GM18868 (cell line): ENCODE measurements around the gene TUBB3.
"Not testable (repeated sequence)": the region's sequence is repeated elsewhere in the genome, so short reads cannot be mapped to it uniquely, and the experiment has no call there.

Experiments used
- ATAC-seq: cut with Tn5 transposase; IDR thresholded peaks from one replicate; pipeline ENCODE4 v1.9.1; 2021; ENCODE audit warnings: mild to moderate bottlenecking, moderate library complexity; ENCODE audit not compliant: unreplicated experiment

TUBB3 gene

DNA sequence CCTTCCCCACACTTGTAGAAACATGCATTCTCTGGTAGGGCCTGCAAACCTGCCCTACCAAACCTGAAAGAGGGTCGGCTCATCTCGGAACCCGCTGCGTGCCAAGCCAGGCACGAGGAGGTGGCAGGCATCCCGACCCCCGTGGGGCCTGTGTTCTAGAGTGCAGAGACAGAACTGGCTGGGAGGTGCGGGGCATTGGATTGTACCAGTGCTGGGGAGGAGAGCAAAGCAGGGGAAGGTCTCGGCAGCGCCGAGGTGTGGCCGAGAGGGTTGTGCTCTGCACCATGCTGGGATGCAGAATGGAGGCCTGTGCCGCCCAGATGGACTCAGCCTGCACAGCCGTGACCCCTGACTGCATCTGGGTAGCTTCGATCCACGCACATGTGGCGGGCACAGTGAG lies 22.3 kb upstream of the TUBB3 start:
- no peak for ATAC-seq

DNA sequence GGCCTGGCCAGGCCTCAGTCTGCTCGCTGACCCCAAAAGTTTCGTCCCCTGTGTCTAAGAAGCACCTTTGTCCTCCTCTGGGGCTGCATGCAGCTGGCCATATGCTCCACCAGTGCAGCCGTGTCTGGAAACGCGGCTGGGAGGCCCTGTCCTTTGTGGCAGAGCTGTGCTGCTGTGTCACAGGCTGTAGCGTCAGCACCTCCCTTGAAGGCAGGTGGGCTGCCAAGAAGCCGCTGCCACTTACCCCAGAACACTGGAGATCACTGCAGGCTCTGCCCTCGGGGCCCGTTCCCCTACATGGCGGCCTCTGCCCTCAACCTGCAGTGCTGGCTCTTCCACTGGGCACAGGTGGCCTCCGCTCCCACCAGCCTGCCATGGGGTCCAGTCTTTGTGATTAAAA lies 20.2 kb upstream of the TUBB3 start:
- ATAC-seq, result no peak

DNA sequence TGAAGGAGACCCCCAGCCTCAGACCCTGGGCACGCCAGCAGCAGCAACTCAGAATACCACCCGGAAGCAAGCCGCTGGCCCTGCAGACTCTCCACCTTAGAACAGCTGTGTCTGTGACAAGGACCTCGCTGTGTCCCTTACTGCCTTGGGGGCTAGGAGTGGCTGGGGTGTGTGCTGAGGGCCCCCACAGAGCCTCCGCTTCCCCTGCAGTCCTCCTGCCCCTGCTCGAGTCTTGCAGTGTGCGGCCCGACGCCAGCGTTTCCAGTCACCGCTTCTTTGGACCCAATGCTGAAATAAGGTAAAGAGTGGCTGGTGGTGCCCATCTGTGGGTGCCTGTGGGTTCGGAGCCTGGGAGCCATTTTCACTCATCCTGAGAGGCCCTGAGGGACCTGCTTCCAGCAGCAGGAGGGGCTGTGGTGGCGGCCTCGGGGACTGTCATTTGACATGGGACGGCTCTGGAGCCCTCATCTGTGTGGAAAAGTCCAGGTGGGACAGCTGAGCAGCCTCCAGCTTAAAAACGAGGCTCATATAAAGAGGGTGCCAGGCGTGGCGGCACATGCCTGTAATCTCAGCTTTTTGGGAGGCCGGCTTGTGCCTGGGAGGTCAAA lies 19.1 kb upstream of the TUBB3 start:
- no peak for ATAC-seq

DNA sequence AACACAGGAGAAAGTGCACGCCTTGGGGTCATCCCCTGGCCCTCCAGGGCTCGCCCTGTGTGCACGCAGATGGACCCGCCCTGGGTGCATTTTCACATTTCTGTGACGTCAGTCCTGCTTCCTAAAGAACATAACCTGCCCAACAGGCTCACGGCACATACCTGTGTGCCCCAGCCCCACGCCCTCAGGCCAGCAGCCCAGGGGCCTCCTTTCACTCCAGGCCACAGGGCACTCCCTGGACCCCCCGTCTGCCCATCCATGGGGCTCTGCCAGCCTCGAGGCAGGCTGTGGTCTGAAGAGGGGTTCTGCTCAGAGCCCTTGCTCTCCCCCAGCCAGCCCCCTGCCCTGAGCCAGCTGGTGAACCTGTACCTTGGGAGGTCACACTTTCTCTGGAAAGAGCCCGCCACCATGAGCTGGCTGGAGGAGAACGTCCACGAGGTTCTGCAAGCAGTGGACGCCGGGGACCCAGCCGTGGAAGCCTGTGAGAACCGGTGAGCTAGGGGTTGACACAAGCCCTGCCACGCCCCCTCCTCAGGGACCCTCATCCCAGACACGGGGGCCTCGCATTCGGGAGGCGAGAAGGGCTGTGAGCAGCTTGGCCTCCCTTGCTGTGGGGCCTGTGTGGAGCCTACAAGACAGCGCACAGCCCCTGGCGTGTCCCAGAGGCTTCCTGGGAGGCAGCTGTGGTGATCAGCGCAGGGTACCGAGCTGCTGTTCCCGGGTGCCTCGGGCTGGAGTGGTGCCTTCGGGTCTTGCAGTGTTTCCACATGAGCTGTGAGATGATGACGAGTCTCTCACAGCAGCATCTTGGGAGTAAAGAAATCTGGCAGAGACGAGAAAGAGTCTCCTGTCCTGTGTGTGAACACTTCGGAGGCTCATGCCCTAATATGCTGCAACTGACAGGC lies 18.3 kb upstream of the TUBB3 start:
- no peak for ATAC-seq

DNA sequence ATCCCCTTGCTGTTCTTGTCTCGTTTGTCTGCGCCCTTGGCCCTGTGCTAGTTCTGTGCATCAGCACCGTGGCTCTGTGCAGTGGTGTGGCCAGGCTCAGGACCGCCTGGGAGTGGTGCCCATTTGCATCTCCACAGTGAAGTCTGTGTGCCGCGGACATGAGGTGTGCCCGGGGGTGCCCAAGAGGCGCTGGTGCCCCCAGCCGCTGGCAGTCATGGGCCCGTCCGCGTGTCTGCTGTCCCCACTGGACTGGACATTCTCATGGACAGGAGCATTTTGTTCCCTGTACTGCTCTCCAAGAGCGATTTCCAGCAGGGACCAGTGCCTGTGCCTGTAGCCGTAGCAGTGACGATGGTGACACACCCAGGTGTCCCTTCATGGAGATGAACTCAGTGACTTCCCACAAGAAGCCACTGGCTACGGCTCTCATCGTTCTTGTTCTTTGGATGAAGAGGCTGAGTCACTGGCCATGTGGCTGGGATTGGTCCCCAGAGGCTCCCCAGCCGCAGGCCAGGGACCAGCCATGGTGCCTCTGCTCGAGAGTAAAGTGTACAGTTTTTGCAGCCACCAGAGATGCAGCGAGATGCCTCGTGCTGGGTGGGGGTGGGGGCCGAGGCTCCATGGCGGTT lies 17.5 kb upstream of the TUBB3 start:
- ATAC-seq, result no peak

DNA sequence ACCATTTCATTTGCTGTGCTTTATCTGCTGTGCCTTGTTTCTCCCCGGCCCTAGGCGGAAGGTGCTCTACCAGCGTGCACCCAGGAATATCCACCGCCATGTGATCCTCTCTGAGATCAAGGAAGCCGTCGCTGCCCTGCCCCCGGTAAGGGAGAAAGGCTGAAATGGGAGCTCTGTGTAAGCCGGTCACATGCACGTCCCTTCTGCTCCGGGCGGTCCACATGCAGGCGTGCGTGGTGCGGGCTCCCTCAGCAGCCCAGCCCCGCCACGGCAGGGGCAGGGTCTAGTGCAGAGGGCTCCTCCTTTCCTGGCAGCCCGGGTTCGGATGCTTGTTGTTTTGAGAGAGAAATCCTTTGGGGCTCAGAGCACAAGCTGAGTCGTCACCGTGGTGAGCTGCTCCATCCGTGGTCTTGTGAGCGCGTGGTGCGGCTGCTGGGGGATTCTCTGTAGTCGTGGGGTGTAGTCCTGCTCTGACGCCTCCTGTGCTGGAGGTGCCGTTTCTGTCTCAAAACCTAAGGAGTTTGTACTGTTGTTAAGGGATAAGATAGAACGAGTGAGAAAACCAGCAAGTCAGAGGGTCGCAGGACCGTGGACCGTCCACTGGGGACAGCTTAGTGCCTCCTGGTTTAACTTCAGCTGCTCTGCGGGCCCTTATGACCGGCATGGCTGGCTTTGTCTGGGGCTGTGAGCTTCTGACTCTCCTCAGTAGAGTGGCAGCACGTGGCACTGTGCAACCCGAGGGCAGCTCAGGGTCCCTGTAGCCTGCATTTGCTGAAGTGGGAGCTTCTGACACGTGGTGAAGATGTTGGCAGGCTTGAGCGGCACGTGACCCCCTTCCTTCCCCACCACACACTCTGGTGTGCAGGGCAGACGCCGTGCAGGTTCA lies 16.8 kb upstream of the TUBB3 start:
- no peak for ATAC-seq

DNA sequence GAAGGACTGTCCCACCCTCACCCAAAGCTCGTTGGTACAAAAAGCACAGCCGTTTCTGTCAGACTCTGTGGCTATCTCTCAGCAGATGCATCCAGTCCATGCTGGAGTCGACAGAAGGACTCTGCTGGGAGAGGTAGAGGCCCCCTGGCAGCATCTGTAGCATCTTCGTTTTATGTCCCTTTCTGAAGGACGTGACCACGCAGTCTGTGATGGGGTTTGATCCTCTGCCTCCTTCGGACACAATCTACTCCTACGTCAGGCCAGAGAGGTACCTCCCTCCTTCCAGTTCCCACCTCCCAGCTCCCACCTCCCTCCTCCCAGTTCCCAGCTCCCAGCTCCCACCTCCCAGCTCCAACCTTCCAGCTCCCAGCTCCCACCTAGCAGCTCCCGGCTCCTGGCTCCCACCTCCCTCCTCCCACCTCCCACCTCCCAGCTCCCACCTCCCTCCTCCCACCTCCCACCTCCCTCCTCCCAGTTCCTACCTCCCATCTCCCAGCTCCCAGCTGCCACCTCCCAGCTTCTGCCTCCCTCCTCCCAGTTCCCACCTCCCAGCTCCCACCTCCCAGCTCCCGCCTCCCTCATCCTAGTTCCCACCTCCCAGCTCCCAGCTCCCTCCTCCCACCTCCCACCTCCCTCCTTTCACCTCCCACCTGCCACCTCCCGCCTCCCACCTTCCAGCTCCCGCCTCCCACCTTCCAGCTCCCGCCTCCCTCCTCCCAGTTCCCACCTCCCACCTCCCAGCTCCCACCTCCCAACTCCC lies 15.9 kb upstream of the TUBB3 start:
- ATAC-seq, result no peak

DNA sequence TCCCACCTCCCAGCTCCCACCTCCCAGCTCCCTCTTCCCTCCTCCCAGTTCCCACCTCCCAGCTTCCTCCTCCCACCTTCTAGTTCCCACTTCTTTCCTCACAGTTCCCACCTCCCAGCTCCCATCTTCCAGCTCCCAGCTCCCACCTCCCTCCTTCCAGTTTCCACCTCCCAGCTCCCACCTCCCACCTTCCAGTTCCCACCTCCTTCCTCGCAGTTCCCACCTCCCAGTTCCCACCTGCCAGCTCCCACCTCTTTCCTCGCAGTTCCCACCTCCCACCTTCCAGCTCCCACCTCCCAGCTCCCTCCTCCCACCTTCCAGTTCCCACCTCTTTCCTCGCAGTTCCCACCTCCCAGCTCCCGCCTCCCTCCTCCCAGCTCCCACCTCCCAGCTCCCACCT lies 14.9 kb upstream of the TUBB3 start:
- ATAC-seq, result no peak

DNA sequence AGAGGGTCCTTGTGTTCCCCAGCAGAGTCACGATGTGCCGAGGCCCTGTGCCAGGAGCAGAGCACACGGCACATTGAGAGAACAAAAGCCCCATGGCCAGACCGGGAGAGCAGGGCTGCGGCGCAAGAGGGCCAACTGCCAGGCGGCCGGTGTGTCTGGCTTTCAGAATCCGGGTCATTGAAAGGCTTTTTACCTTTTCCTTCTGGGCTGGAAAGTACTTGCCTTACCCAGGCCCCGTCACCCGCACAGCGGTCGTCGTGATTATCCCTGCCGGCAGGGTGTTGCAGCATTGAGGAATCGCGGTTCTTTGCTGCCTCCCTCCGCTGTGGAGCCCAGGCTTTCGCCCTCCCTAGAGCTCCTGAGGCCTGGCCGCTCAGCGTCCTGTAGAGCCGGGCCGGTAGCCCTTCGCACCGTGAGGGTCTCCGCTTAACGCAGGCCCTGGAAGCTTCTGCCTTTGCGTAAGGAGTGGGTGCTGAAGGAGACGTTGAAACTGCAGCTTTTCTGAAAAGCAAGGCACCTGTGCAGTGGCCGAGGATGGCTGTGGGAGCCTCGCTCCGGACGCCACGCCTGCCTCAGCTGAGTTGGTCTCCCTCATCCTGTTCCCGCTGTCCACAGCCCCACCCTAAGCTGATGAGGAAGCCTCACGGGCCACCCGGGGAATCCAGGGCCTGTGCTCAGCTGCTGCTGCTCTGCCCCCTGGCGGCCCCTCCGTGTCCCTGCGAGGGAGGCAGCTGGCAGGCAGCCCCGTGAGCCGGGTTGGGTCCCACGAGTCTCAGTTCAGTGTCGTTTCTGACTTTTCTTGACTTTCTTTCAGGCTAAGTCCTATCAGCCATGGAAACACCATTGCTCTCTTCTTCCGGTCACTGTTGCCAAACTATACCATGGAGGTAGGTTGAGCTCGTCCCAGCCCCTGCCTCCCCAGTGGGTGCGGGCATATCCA lies 13.1 kb upstream of the TUBB3 start:
- ATAC-seq, result no peak

DNA sequence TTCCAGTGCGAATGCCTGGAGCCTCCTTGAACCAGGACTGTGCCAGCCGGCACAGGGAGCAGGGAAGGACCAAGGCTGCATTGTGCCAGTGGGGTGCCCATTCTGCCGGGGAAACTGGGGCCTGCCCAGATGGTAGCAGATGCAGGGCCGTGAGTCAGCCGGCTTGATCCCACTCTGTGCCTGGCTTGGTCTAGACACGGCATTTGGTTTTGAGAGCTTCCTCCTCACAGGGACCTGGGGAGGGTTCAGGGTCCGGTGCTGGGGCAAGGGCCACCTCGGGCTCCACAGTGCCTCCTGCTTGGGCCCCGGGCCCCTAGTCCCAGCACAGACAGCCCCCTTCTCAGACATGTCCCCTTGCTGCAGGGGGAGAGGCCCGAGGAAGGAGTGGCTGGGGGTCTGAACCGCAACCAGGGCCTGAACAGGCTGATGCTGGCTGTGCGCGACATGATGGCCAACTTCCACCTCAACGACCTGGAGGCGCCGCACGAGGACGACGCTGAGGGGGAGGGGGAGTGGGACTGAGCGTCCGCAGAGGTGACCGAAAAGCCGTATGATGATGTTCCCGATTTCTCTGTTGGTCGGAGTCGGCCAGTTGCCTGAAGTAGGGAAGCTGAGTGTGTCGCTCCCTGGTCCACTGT lies 12.3 kb upstream of the TUBB3 start:
- ATAC-seq, result no peak

DNA sequence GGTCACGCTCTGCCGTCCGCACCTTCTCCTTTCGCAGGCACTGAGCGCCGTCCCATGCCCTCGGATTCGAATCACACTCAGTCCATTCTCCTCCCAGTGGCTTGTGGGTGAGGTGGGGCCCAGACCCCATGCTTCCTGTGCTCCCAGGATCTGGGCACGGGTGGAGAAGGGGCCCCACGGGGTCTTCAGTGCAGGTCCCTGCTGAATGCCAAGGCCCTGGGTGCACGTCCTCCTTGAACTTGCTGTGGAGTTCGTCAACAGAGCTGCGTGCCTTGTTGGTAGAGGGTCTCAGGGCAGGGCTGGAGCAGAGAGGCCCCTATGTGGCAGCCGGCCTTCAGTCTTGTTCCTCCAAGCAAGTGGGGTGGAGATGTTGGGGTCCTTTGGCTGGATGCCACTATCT lies 11.8 kb upstream of the TUBB3 start:
- no peak for ATAC-seq

DNA sequence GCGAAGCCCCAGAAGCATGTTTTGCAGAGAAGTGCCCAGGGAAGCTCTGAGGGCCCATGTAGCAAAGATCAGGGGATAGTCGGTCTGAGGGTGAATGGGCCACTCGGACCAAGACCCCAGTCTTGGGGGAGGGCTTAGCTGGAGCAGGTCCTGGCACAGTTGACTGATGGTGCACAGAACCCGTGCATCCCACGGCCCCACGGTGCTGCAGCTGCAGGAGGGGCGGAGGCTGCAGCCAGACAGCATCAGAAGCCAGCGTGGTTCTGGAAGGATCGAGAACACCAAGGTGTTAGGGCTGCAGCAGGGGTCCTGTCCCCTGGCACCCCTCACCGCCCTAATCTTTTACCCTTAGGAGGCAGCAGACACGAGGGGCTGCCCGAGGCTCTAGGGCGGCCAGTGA lies 11.0 kb upstream of the TUBB3 start:
- no peak for ATAC-seq

DNA sequence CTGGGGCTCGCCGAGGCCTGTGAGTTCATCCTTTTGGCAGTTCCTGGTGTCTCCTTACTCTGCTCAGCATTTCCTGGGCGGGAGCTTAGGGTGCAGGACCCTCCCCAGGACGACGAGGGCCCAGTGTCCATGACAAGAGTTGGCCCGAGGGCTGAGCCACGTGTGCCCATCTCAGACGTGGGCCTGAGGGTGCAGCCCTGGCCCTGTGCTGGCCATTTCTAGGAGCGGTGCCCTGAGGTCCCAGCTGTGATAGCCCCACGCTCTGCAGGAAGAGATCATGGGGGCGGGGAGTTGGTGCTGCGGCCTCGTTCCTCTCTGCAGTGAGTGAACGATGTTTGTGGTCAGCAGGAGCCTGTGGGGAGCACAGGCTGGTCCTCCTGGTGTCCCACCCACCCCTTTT lies 10.5 kb upstream of the TUBB3 start:
- no peak for ATAC-seq

DNA sequence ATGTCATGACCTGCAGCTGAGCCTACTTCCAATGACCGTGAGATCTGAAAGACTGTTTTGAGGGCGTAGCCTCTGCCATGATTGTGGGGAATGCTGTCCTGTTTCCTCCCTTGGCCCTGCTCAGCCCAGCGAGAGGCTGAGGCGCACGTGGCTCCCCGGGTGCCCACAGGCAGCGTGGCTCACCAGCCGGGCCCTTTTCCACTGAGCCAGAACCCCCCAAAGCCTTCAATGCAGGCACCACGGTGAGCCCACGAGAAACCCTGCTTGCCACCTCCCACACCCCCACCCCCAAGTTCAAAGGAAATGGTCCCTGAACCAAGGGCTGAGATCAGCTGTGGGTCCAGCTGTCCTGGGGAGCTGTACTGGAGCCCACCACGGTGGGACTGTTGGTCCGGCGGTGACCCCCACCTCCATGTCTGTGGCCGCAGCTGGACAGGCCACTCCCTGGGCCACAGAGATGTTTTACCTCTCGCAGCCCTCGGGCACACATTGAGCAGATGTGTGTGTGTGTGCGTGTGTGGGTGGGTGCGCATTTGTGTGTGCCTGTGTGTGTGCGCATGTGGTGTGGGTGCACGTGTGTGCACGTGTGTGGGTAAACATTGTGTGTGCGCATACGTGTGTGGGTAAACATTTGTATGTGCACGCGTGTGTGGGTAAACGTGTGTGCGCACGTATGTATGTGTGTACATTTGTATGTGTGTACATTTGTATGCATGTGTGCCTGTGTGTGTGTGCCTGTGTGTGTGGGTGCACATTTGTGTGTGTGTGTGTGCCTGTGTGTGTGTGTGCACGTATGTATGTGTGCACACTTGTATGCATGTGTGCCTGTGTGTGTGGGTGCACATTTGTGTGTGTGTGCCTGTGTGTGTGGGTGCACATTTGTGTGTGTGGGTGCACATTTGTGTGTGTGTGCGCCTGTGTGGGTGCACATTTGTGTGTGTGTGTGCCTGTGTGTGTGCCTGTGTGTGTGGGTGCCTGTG lies 9.4 kb upstream of the TUBB3 start:
- ATAC-seq, result no peak

DNA sequence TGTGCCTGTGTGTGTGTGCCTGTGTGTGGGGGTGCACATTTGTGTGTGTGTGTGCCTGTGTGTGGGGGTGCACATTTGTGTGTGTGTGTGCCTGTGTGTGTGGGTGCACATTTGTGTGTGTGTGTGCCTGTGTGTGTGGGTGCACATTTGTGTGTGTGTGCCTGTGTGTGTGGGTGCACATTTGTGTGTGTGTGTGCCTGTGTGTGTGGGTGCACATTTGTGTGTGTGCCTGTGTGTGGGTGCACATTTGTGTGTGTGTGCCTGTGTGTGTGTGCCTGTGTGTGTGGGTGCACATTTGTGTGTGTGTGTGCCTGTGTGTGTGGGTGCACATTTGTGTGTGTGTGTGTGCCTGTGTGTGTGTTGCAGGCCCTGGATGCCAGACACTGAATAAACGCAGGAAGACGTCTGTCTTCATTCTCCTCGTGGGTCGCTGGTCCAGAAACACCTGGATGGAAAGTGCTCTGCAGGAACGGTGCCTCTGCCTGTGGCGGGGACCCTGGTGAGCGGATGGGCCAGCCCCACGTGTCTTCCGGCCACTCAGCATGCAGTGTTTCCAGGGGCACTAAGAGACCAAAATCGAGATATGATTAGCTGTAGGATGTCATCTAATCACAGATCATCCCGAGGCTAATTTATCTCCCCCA lies 8.4 kb upstream of the TUBB3 start:
- not testable (repeated sequence) for ATAC-seq

DNA sequence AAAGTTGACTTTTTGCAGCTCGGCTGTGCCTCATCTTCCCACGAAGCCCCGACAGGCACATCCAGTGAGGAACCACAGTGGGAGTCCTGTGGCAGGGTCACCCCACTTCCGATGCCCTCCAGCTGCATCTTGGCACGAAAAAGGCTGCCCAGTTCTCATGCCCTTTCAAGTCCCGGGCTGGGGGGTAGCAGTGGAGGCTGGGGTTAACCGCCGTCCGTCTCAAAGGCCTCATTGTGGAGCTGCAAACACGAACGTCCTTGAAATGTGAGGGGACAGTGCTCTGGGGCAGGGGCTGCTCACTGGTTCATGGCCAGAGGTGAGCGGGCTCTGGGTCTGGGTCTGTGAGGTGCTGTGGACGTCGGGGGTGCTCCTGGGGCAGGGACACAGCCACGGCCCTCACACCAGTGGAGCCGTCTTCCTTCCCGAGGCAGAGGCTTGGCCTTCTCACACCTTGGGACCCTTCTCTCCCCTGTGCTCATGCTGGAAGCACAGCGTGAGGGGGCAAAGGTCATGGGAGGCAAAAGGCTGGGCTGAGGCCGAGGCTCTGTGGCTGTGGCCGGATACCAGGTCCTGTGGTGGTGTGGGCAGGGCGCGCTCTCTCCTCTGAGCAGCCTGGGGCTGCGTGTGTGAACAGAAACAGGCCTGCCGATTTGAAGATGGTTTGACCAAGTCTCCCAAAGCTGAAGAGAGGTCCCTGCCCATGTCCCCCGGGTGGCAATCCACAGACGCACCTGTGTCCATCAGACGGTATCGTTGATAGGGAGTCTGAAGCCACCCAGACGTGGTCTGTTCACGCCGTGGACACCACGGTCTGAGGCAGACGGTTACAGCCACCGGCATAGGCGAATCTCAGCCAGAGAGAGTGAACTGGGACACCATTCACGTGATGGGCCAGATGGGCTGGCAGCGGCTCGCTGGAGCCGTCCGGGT lies 7.6 kb upstream of the TUBB3 start:
- ATAC-seq, result no peak
